VCaP (cell line): ENCODE results near the gene CCDC50.

Experiments used
- H3K27ac ChIP-seq: fragments of 450-650 bp; 2 replicates; pipeline ENCODE4 v1.5.1; 2017
- CTCF ChIP-seq: fragments of 450-650 bp; conservative IDR thresholded peaks from 2 replicates; pipeline ENCODE4 v1.5.1; 2017; ENCODE audit warnings: mild to moderate bottlenecking, moderate library complexity

Gene CCDC50

GRCh38 chr3:191426311-191426710 is 97.1 kb downstream of the CCDC50 start:
- no peak for TF ChIP-seq CTCF
- H3K27ac ChIP-seq: no peak overlapping the region

DNA sequence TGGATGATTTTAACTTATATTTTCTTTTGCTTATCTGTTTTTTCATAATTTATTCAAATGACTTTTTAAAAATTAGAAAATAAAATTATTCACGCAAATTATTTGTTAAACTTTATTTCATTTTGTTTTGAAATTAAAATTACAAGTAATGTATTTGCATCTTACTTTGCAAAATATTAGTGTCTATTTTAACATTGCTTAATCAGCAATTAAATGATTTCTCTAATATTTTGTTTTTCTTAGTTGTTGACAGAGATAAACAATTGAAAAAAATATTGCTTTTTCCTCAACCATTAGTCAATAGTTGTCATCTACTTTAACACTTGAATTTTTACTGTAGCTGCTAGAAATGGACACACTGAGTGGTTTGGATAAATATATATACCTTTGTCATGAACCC is 99.0 kb downstream of the CCDC50 start:
- no peak overlapping the region for H3K27ac ChIP-seq
- no peak for TF ChIP-seq CTCF

DNA sequence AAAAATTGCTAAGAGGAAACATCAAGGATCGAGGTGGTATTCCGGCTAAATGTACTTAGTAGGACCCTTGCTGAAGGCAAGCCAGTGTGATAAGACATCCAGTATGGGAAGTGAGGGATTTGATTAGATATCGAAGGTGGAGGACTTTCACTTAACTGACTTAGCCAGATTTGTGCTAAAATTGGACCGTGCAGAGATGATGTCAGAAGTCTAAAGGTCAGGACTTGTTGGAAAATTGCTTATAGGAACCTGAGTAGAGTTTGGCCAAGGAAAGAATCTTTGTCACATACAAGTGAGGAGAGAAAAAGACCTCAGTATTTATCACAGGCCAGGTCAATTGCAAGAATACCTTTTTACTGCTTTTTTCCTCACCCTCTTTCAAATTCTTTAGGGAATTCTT is 100.9 kb downstream of the CCDC50 start:
- H3K27ac ChIP-seq: no peak overlapping the region
- no peak for TF ChIP-seq CTCF

DNA sequence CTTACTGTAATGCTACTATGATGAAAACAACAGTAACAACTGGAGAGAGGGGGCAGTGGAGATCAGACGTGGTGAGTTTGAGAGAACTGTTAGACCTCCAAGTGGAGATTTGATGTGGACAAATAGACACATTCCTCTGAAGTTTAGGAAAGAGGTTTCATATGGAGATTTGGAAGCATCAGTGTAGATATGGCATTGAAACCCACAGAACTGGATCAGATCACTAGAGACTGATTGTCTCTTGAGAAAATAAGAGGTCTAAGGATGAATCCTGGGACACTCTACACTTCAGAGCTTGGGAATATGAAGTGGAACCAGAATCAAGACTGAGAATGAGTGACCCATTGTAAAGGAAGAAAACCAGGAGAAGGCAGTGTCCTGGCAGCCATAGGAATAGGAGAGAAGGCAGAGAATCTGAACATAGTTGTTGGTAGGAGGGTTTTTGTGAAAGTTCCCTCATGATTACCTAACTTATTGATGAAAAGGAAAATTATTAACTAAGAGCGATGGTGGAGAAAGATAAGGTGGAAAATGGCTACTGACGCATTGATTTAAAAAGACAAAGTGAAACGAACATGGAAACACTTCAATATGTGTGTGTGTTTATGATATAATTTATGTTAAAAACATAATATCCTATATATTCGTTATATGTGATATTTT is 102.1 kb downstream of the CCDC50 start:
- TF ChIP-seq CTCF: no peak
- no peak overlapping the region for H3K27ac ChIP-seq

GRCh38 chr3:191432162-191432561 is 103.0 kb downstream of the CCDC50 start:
- no peak for TF ChIP-seq CTCF
- no peak overlapping the region for H3K27ac ChIP-seq

DNA sequence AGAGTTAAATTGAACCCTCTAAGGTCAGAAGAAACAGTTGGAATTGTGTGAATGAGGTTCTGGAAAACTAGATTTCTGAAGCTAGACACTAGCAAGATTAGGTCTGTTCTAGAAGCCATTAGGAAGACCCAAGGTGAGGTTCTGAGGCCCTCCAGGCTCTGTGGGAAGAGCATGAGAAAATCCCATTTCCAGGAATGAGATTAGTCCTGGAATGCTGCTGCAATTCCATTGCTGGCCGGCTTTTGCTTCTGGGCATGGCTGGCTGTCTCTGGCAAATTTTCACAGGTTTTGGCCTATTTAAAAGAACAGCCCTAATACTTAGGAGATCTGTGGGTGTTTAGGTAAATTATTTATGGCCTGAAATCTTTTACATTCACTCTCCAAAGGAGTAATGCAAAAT is 104.8 kb downstream of the CCDC50 start:
- TF ChIP-seq CTCF: no peak
- no peak overlapping the region for H3K27ac ChIP-seq

- H3K27ac ChIP-seq: no peak overlapping the region
- TF ChIP-seq CTCF: no peak
Measured at GRCh38 chr3:191435981-191436380, 106.8 kb downstream of the CCDC50 start.
